Measurements from ENCODE around the gene IFT22. TPM values are rescaled to one million over a fixed set of nuclear protein-coding genes. Genes with fewer than 3 reads are reported as not detected.

The IFT22 gene
- total RNA-seq, 1 experiment from 2014 or later, result 13.2 TPM

- H3K4me3 Mint-ChIP-seq (ENCODE audit: low read depth, unreplicated experiment), result no peak overlapping the region
- DNase-seq, result no peak
- H3K9me3 Mint-ChIP-seq (ENCODE audit: low read depth, unreplicated experiment), result peaks cover 2% of the 10 kb centered on the region
- intact Hi-C loops (cut with micrococcal nuclease; ENCODE audit: unreplicated experiment), result no loop called here
- no peaks in the 10 kb centered on the region for H3K4me1 Mint-ChIP-seq (ENCODE audit: low read depth, unreplicated experiment)
- H3K27ac Mint-ChIP-seq (ENCODE audit: unreplicated experiment), result no peak overlapping the region
- BruUV-seq (replicated peaks), result no TSS peak
- no peak for TF ChIP-seq CTCF (IDR thresholded peaks at IDR 0.05; ENCODE audit: unreplicated experiment)
- H3K27me3 Mint-ChIP-seq (ENCODE audit: unreplicated experiment), result peaks cover 38% of the 10 kb centered on the region
- CTCF ChIA-PET, result no interaction called here
- H3K36me3 Mint-ChIP-seq (ENCODE audit: insufficient read depth, unreplicated experiment), result no peaks in the 10 kb centered on the region
Measured at GRCh38 chr7:101365956-101366355, 44.3 kb upstream of the IFT22 start.

GRCh38 chr7:101363734-101364374 lies 42.2 kb upstream of the IFT22 start:
- Mint-ChIP-seq H3K27me3 (ENCODE audit: unreplicated experiment) (peaks cover 27% of the 10 kb centered on the region), H3K27ac (ENCODE audit: unreplicated experiment) (no peak overlapping the region), H3K36me3 (ENCODE audit: insufficient read depth, unreplicated experiment) (no peaks in the 10 kb centered on the region), H3K4me3 (ENCODE audit: low read depth, unreplicated experiment) (peak overlapping the region; percentile 41), H3K9me3 (ENCODE audit: low read depth, unreplicated experiment) (peaks cover 2% of the 10 kb centered on the region), H3K4me1 (ENCODE audit: low read depth, unreplicated experiment) (no peaks in the 10 kb centered on the region)
- intact Hi-C loops (cut with micrococcal nuclease; ENCODE audit: unreplicated experiment), result no loop called here
- peak; percentile 62 for DNase-seq
- CTCF ChIA-PET, result no interaction called here
- peak; percentile 72 for TF ChIP-seq CTCF (IDR thresholded peaks at IDR 0.05; ENCODE audit: unreplicated experiment)
- BruUV-seq (replicated peaks), result no TSS peak

- intact Hi-C loops (cut with micrococcal nuclease; ENCODE audit: unreplicated experiment), result no loop called here
- peaks cover 22% of the 10 kb centered on the region for H3K27me3 Mint-ChIP-seq (ENCODE audit: unreplicated experiment)
- no peaks in the 10 kb centered on the region for H3K36me3 Mint-ChIP-seq (ENCODE audit: insufficient read depth, unreplicated experiment)
- no peak for DNase-seq
- peaks cover 2% of the 10 kb centered on the region for H3K9me3 Mint-ChIP-seq (ENCODE audit: low read depth, unreplicated experiment)
- H3K4me1 Mint-ChIP-seq (ENCODE audit: low read depth, unreplicated experiment), result no peaks in the 10 kb centered on the region
- CTCF ChIA-PET, result interaction anchor here (0.6 to 0.7 kb wide), 5 partner anchors 10 to 257 kb away, joined by 3 to 9 read pairs (median 5); no protein-coding TSS in a partner anchor
- TF ChIP-seq CTCF (IDR thresholded peaks at IDR 0.05; ENCODE audit: unreplicated experiment), result no peak
- H3K27ac Mint-ChIP-seq (ENCODE audit: unreplicated experiment), result no peak overlapping the region
- no TSS peak for BruUV-seq (replicated peaks)
- H3K4me3 Mint-ChIP-seq (ENCODE audit: low read depth, unreplicated experiment), result peak overlapping the region; percentile 41
Measured at GRCh38 chr7:101363196-101363733, 41.7 kb upstream of the IFT22 start.

GRCh38 chr7:101362334-101363195 lies 41.0 kb upstream of the IFT22 start, which contains the start of gene COL26A1:
Gene COL26A1 (plus strand): TSS chr7:101362875. CDS start chr7:101363033, 158 bp downstream.
- no peaks in the 10 kb centered on the region for H3K36me3 Mint-ChIP-seq (ENCODE audit: insufficient read depth, unreplicated experiment)
- H3K27ac Mint-ChIP-seq (ENCODE audit: unreplicated experiment), result no peak within 1 kb of the TSS
- DNase-seq, result peak; percentile 20
- peak within 1 kb of the TSS; percentile 41 for H3K4me3 Mint-ChIP-seq (ENCODE audit: low read depth, unreplicated experiment)
- H3K27me3 Mint-ChIP-seq (ENCODE audit: unreplicated experiment), result peaks cover 15% of the 10 kb centered on the region
- peaks cover 2% of the 10 kb centered on the region for H3K9me3 Mint-ChIP-seq (ENCODE audit: low read depth, unreplicated experiment)
- intact Hi-C loops (cut with micrococcal nuclease; ENCODE audit: unreplicated experiment), result no loop called here
- no TSS peak for BruUV-seq (replicated peaks)
- CTCF ChIA-PET, result interaction anchor here (0.6 to 0.7 kb wide), 5 partner anchors 11 to 258 kb away, joined by 3 to 9 read pairs (median 5); no protein-coding TSS in a partner anchor
- TF ChIP-seq CTCF (IDR thresholded peaks at IDR 0.05; ENCODE audit: unreplicated experiment), result no peak
- H3K4me1 Mint-ChIP-seq (ENCODE audit: low read depth, unreplicated experiment), result no peaks in the 10 kb centered on the region

Data from Calu3 (cell line).